ENCODE measurements around the gene CAMK1D.

DNA sequence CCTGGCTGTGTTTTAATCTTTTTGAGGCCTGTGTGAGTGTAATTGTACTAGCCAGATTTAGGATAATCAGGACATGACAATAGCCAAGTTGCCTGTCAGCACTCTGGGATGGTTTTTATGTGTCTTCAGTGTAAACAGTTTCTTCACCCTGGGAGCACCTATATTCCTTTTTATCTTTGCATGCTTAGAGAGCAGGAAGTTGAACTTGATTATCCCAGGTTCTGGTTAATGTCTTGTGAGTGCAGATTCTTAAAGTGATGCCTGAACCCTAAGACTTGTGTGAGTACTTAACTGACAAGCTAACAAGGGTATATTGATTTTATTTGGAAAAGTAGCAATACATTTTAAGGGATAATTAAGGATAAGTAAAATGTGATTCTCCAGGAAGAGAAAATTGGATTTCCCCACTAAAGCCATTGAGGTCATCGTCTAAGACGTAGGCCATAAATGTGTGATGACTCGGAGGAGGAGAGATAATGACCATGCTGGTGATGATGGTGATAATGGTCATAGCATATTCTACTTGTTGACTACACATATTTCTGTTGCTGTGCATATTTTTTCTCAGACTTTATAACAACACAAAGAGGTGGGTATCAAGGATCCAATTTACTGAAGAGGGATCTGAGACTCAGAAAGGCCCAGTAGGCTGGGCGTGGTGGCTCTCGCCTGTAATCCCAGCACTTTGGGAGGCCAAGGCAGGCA lies 234.7 kb downstream of the CAMK1D start:
- TF ChIP-seq, protein P1, sequence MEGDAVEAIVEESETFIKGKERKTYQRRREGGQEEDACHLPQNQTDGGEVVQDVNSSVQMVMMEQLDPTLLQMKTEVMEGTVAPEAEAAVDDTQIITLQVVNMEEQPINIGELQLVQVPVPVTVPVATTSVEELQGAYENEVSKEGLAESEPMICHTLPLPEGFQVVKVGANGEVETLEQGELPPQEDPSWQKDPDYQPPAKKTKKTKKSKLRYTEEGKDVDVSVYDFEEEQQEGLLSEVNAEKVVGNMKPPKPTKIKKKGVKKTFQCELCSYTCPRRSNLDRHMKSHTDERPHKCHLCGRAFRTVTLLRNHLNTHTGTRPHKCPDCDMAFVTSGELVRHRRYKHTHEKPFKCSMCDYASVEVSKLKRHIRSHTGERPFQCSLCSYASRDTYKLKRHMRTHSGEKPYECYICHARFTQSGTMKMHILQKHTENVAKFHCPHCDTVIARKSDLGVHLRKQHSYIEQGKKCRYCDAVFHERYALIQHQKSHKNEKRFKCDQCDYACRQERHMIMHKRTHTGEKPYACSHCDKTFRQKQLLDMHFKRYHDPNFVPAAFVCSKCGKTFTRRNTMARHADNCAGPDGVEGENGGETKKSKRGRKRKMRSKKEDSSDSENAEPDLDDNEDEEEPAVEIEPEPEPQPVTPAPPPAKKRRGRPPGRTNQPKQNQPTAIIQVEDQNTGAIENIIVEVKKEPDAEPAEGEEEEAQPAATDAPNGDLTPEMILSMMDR (IDR thresholded peaks at IDR 0.05; ENCODE audit: extremely low read depth in 1 of 2, insufficient read depth in 1 of 2, low read depth in 1 of 2, low read length in 2 of 2): no peak
- TF ChIP-seq POLR2AphosphoS5 (IDR thresholded peaks at IDR 0.05; ENCODE audit: insufficient read depth, low read depth, low read length) (no peak), POLR2A (IDR thresholded peaks at IDR 0.05; ENCODE audit: low read depth, low read length) (no peak), EZH2 (IDR thresholded peaks at IDR 0.05; ENCODE audit: borderline replicate concordance, low read depth, low read length, severe bottlenecking) (no peak), GATA2 (IDR thresholded peaks at IDR 0.05; ENCODE audit: insufficient read depth, insufficient read length, low read depth, low read length) (no peak), MYC (IDR thresholded peaks at IDR 0.05; ENCODE audit: low read depth, low read length) (no peak)

Data from endothelial cell of umbilical vein (primary cell).